HCT116 (cell line): ENCODE measurements around the gene SELL. TPM values are rescaled to one million over a fixed set of nuclear protein-coding genes. Genes with fewer than 3 reads are reported as not detected.
"Not testable (repeated sequence)": the region's sequence is repeated elsewhere in the genome, so short reads cannot be mapped to it uniquely, and the experiment has no call there.

ENCODE experiments used
- ATAC-seq: fragments of 200-7000 bp; cut with Tn5 transposase; 2 replicates; pipeline ENCODE4 v1.9.1; 2020; ENCODE audit warnings: mild to moderate bottlenecking, moderate library complexity
- BruUV-seq: library from RNA; stranded (reverse); fragments of 400-500 nt; replicated peaks from 2 replicates; lab custom pipeline; 2021; lab: Mats Ljungman, UMichigan
- CTCF ChIA-PET: fragments of 300-600 bp; sonication (Branson Sonifier 250); formaldehyde crosslinking; loops from one replicate; lab custom pipeline; 2021; ENCODE audit warnings: antibody characterized with exemption; lab: Charles Lee
- POLR2A ChIA-PET: fragments of 300-600, 350-600 bp; sonication (Branson Sonifier 250); formaldehyde crosslinking; loops from one replicate; lab custom pipeline; 2021; ENCODE audit warnings: antibody characterized with exemption; lab: Charles Lee
- RAD21 ChIA-PET, 2 experiments: fragments of 300-600 bp; sonication (Branson Sonifier 250); formaldehyde crosslinking; loops; one replicate each; lab custom pipeline; 2023; ENCODE audit warnings: low total read pairs in 2 of 2; ENCODE audit not compliant: uncharacterized antibody in 2 of 2, unreplicated experiment in 2 of 2, low non-redundant PET in 1 of 2; lab: Charles Lee
- DNase-seq: peaks from one replicate; pipeline ENCODE4 v3.0.0-alpha.2; 2010; ENCODE audit warnings: low read depth, low spot score
- H2AFZ ChIP-seq: fragments of 200-600 bp; shearing (Covaris generic), sonication (generic); 2 replicates; pipeline ENCODE4 v1.6.1; 2017; ENCODE audit warnings: low read depth, mixed run types, mixed read lengths, antibody characterized with exemption, low read length; ENCODE audit not compliant: poor library complexity, severe bottlenecking
- H3K27ac ChIP-seq: 2 replicates; pipeline ENCODE4 v1.5.1; 2012; ENCODE audit warnings: low read depth, low read length
- H3K27me3 ChIP-seq: fragments of 200-600 bp; sonication (generic); 2 replicates; pipeline ENCODE4 v1.6.1; 2016; ENCODE audit warnings: mixed run types, low read length, mixed read lengths; ENCODE audit not compliant: insufficient read depth
- H3K36me3 ChIP-seq, 2 experiments: fragments of 200-500 bp in 1 of 2; fragments of 200-600 bp in 1 of 2; sonication (Bioruptor generic) in 1 of 2; sonication (generic) in 1 of 2; 2 replicates each; pipeline versions ENCODE4 v1.5.1 to v1.6.1; 2014 to 2016; ENCODE audit warnings: low read length in 2 of 2, inconsistent platforms in 1 of 2, mixed read lengths in 1 of 2, mixed run types in 1 of 2; ENCODE audit not compliant: insufficient read depth in 2 of 2, control insufficient read depth in 1 of 2
- H3K4me1 ChIP-seq, 2 experiments: fragments of 200-600 bp in 1 of 2; sonication (generic) in 1 of 2; 2 replicates each; pipeline versions ENCODE4 v1.5.1 to v1.6.1; 2012 to 2017; ENCODE audit warnings: low read length in 2 of 2, inconsistent platforms in 1 of 2, mild to moderate bottlenecking in 1 of 2, mixed read lengths in 1 of 2, mixed run types in 1 of 2, moderate library complexity in 1 of 2; ENCODE audit not compliant: insufficient read depth in 2 of 2, control insufficient read depth in 1 of 2
- H3K4me2 ChIP-seq: fragments of 200-600 bp; sonication (generic); 2 replicates; pipeline ENCODE4 v1.6.1; 2017; ENCODE audit warnings: mixed run types, low read length, mixed read lengths
- H3K4me3 ChIP-seq, 2 experiments: fragments of 200-600 bp in 1 of 2; sonication (generic) in 1 of 2; replicated peaks in 1 of 2; 2 replicates each; pipeline ENCODE4 v1.5.1; 2011 to 2016; ENCODE audit warnings: low read length in 2 of 2, control low read depth in 1 of 2, low read depth in 1 of 2, mild to moderate bottlenecking in 1 of 2, mixed read lengths in 1 of 2, mixed run types in 1 of 2
- H3K79me2 ChIP-seq: fragments of 200-600 bp; sonication (generic); 2 replicates; pipeline ENCODE4 v1.6.1; 2017; ENCODE audit warnings: mild to moderate bottlenecking, mixed run types, low read length, moderate library complexity, mixed read lengths; ENCODE audit not compliant: insufficient read depth
- H3K9ac ChIP-seq: fragments of 200-600 bp; sonication (generic); 2 replicates; pipeline ENCODE4 v1.6.1; 2016; ENCODE audit warnings: low read length, mixed read lengths
- H3K9me2 ChIP-seq: fragments of 200-600 bp; sonication (generic), shearing (Covaris generic); 2 replicates; pipeline ENCODE4 v1.6.1; 2017; ENCODE audit warnings: mixed run types, mild to moderate bottlenecking, moderate library complexity; ENCODE audit not compliant: insufficient read depth
- H3K9me3 ChIP-seq, 2 experiments: fragments of 200-500 bp in 1 of 2; fragments of 200-600 bp in 1 of 2; sonication (Bioruptor generic) in 1 of 2; sonication (generic) in 1 of 2; 2 replicates each; pipeline ENCODE4 v1.6.1; 2014 to 2017; ENCODE audit warnings: low read length in 2 of 2, mixed read lengths in 2 of 2, inconsistent platforms in 1 of 2, low read depth in 1 of 2, mild to moderate bottlenecking in 1 of 2, mixed run types in 1 of 2, moderate library complexity in 1 of 2; ENCODE audit not compliant: control insufficient read depth in 1 of 2, insufficient read depth in 1 of 2
- H4K20me1 ChIP-seq: fragments of 200-600 bp; sonication (generic), shearing (Covaris generic); 2 replicates; pipeline ENCODE4 v1.6.1; 2017; ENCODE audit warnings: mixed run types, mild to moderate bottlenecking, moderate library complexity; ENCODE audit not compliant: insufficient read depth
- CBX3 ChIP-seq: IDR thresholded peaks from 2 replicates; pipeline ENCODE4 v1.6.1; 2012; ENCODE audit warnings: low read depth
- CEBPB ChIP-seq: IDR thresholded peaks from 2 replicates; pipeline ENCODE4 v1.6.1; 2012; ENCODE audit warnings: low read depth
- EZH2 ChIP-seq: fragments of 200-600 bp; sonication (generic); IDR thresholded peaks from 2 replicates; pipeline ENCODE4 v1.6.1; 2017; ENCODE audit warnings: antibody characterized with exemption, mixed run types
- EZH2phosphoT487 ChIP-seq: fragments of 200-600 bp; IDR thresholded peaks from 2 replicates; pipeline ENCODE4 v1.6.1; 2018; ENCODE audit warnings: antibody characterized with exemption, borderline replicate concordance
- RAD21 ChIP-seq: IDR thresholded peaks from 2 replicates; pipeline ENCODE4 v1.6.1; 2012; ENCODE audit warnings: low read depth, mild to moderate bottlenecking
- SIN3A ChIP-seq: IDR thresholded peaks from 2 replicates; pipeline ENCODE4 v1.6.1; 2012; ENCODE audit warnings: low read depth
- SRF ChIP-seq: IDR thresholded peaks from 2 replicates; pipeline ENCODE4 v1.6.1; 2012; ENCODE audit warnings: low read depth
- TCF7L2 ChIP-seq: IDR thresholded peaks from 2 replicates; pipeline ENCODE4 v1.7.0; 2011; ENCODE audit warnings: borderline replicate concordance, inconsistent platforms; ENCODE audit not compliant: insufficient read depth, insufficient read length; ENCODE audit errors: extremely low read depth
- YY1 ChIP-seq: IDR thresholded peaks from 2 replicates; pipeline ENCODE4 v1.6.1; 2011; ENCODE audit warnings: low read length, low read depth, moderate library complexity, mild to moderate bottlenecking; ENCODE audit not compliant: insufficient replicate concordance; ENCODE audit errors: extremely low read depth
- intact Hi-C: fragments of 100-400 bp; cut with micrococcal nuclease; formaldehyde crosslinking; loops from 2 replicates; pipeline ENCODE4 v1.10.0; 2022
- total RNA-seq: library from RNA; stranded (reverse); gene quantifications from one replicate; pipeline ENCODE4 v1.2.1, GENCODE V29; 2021; ENCODE audit not compliant: unreplicated experiment
- TF ChIP-seq, protein P1 (sequence below): IDR thresholded peaks from 2 replicates; pipeline ENCODE4 v1.6.1; 2012
- TF ChIP-seq, protein P2 (sequence below), 3 experiments: fragments of 200-600 bp in 1 of 3; sonication (generic) in 1 of 3; IDR thresholded peaks in 2 of 3; conservative IDR thresholded peaks in 1 of 3; 2 replicates each; pipeline ENCODE4 v1.5.1; 2012 to 2017; ENCODE audit warnings: low read depth in 2 of 3, low read length in 2 of 3, antibody characterized with exemption in 1 of 3, borderline replicate concordance in 1 of 3, control low read depth in 1 of 3, mild to moderate bottlenecking in 1 of 3, mixed read lengths in 1 of 3, mixed run types in 1 of 3, moderate library complexity in 1 of 3; ENCODE audit not compliant: insufficient read depth in 1 of 3
- TF ChIP-seq, protein P3 (sequence below): IDR thresholded peaks from 2 replicates; pipeline ENCODE4 v1.6.1; 2012

The SELL gene
- total RNA-seq, 1 experiment from 2014 or later, result 4.1 TPM

DNA sequence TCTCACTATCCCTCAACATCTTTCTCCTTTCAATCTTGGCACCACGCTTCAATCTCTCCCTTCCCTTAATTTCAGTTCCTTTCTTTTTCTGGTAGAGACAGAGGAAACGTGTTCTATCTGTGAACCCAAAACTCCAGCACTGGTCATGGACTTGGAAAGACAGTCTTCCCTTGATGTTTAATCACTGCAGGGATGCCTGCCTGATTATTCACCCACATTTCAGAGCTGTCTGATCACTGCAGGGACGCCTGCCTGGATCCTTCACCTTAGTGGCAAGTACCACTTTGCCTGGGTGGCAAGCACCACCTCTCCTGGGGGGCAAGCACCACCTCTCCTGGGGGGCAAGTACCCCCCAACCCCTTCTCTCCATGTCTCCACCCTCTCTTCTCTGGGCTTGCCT lies 27.8 kb downstream of the SELL start:
- DNase-seq (no peak), ATAC-seq (no peak)
- ChIA-PET POLR2A (no interaction called here), CTCF (no interaction called here), RAD21 (no interaction called here)
- no peak overlapping the region for H3K27ac ChIP-seq
- no peak overlapping the region for H2AFZ ChIP-seq
- no peaks in the 10 kb centered on the region for H3K9me3 ChIP-seq
- H3K4me3 ChIP-seq, result no peak overlapping the region
- no peaks in the 10 kb centered on the region for H3K36me3 ChIP-seq
- H3K79me2 ChIP-seq, result no peaks in the 10 kb centered on the region
- H3K4me2 ChIP-seq, result no peak overlapping the region
- no TSS peak for BruUV-seq
- TF ChIP-seq CBX3 (no peak), SIN3A (no peak)
- intact Hi-C loops, result no loop called here
- no peaks in the 10 kb centered on the region for H3K9me2 ChIP-seq
- no peaks in the 10 kb centered on the region for H4K20me1 ChIP-seq
- no peak overlapping the region for H3K9ac ChIP-seq
- H3K27me3 ChIP-seq, result peaks cover 10% of the 10 kb centered on the region; the same call in 1 of the 2 replicates
- no peaks in the 10 kb centered on the region for H3K4me1 ChIP-seq

DNA sequence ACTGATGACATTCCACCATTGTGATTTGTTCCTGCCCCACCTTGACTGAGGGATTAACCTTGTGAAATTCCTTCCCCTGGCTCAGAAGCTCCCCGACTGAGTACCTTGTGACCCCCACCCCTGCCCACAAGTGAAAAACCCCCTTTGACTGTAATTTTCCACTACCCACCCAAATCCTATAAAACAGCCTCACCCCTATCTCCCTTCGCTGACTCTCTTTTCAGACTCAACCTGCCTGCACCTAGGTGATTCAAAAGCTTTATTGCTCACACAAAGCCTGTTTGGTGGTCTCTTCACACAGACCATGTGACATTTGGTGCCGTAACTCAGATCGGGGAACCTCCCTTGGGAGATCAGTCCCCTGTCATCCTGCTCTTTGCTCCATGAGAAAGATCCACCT lies 28.3 kb downstream of the SELL start:
- H3K4me2 ChIP-seq, H3K79me2 ChIP-seq, BruUV-seq, H3K9me3 ChIP-seq, H3K9me2 ChIP-seq, DNase-seq, CTCF ChIA-PET, H3K4me3 ChIP-seq, H3K4me1 ChIP-seq, H2AFZ ChIP-seq, H4K20me1 ChIP-seq, RAD21 ChIA-PET, ATAC-seq, H3K27ac ChIP-seq, POLR2A ChIA-PET, H3K27me3 ChIP-seq, H3K36me3 ChIP-seq, H3K9ac ChIP-seq, intact Hi-C loops: not testable (repeated sequence)

DNA sequence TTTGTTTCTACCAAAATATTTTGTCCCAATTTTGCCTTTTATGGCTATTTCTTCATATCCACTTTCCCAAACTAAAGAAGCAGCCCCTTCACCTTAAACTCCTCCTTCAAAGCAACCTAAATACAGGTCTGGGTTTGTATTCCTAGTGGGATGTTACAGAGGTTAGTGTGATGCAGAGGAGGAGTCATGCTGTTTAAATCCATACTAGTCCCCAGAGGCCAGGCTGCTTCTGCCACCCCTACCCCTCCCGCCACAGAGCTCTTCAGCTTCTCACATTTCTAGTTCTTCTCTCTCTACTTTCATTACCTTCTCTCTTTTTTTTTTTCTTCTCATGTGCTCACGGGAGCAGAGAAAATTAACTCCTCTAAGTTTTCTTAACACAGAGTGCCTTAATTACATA lies 29.3 kb downstream of the SELL start:
- no TSS peak for BruUV-seq
- H3K4me1 ChIP-seq, result no peaks in the 10 kb centered on the region
- DNase-seq, result no peak
- H3K4me3 ChIP-seq, result no peak overlapping the region
- H2AFZ ChIP-seq, result no peak overlapping the region
- CTCF ChIA-PET, result no interaction called here
- no peaks in the 10 kb centered on the region for H4K20me1 ChIP-seq
- no peak for ATAC-seq
- no peak overlapping the region for H3K27ac ChIP-seq
- peaks cover 10% of the 10 kb centered on the region; the same call in 1 of the 2 replicates for H3K27me3 ChIP-seq
- H3K36me3 ChIP-seq, result no peaks in the 10 kb centered on the region
- no peak overlapping the region for H3K4me2 ChIP-seq
- H3K9me2 ChIP-seq, result no peaks in the 10 kb centered on the region
- H3K9ac ChIP-seq, result no peak overlapping the region
- POLR2A ChIA-PET, result no interaction called here
- RAD21 ChIA-PET, result no interaction called here
- H3K9me3 ChIP-seq, result no peaks in the 10 kb centered on the region
- no peaks in the 10 kb centered on the region for H3K79me2 ChIP-seq
- intact Hi-C loops, result no loop called here
- no peak for TF ChIP-seq CBX3
- TF ChIP-seq, protein P1, sequence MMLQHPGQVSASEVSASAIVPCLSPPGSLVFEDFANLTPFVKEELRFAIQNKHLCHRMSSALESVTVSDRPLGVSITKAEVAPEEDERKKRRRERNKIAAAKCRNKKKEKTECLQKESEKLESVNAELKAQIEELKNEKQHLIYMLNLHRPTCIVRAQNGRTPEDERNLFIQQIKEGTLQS, result no peak
- TF ChIP-seq, protein P2, sequence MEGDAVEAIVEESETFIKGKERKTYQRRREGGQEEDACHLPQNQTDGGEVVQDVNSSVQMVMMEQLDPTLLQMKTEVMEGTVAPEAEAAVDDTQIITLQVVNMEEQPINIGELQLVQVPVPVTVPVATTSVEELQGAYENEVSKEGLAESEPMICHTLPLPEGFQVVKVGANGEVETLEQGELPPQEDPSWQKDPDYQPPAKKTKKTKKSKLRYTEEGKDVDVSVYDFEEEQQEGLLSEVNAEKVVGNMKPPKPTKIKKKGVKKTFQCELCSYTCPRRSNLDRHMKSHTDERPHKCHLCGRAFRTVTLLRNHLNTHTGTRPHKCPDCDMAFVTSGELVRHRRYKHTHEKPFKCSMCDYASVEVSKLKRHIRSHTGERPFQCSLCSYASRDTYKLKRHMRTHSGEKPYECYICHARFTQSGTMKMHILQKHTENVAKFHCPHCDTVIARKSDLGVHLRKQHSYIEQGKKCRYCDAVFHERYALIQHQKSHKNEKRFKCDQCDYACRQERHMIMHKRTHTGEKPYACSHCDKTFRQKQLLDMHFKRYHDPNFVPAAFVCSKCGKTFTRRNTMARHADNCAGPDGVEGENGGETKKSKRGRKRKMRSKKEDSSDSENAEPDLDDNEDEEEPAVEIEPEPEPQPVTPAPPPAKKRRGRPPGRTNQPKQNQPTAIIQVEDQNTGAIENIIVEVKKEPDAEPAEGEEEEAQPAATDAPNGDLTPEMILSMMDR (IDR thresholded peaks at IDR 0.05 in 2 of 3, conservative IDR thresholded peaks at IDR 0.05 in 1 of 3; ENCODE audit: borderline replicate concordance in 1 of 3, insufficient read depth in 1 of 3, low read depth in 2 of 3, low read length in 2 of 3), result no peak
- TF ChIP-seq EZH2, result no peak
- TF ChIP-seq EZH2phosphoT487, result no peak
- no peak for TF ChIP-seq SRF
- TF ChIP-seq YY1, result no peak
- no peak for TF ChIP-seq TCF7L2
- no peak for TF ChIP-seq CEBPB
- TF ChIP-seq, protein P3, sequence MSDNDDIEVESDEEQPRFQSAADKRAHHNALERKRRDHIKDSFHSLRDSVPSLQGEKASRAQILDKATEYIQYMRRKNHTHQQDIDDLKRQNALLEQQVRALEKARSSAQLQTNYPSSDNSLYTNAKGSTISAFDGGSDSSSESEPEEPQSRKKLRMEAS, result no peak
- no peak for TF ChIP-seq SIN3A
- TF ChIP-seq RAD21, result no peak
